SKM-1 treated with dmso at 0.1 percent for 144 hours (cell line): ENCODE results near the gene GIPC2.
"Not testable (repeated sequence)": the region's sequence is repeated elsewhere in the genome, so short reads cannot be mapped to it uniquely, and the experiment has no call there.

Source experiments
- DNase-seq: peaks from one replicate; lab custom pipeline; 2025; ENCODE audit not compliant: unreplicated experiment; lab: John Stamatoyannopoulos, UW

GIPC2 gene

GRCh38 chr1:78093560-78093959 is 47.8 kb downstream of the GIPC2 start:
- DNase-seq = no peak

GRCh38 chr1:78094639-78095038 is 48.9 kb downstream of the GIPC2 start:
- DNase-seq = no peak

GRCh38 chr1:78095593-78095992 is 49.8 kb downstream of the GIPC2 start:
- no peak for DNase-seq

GRCh38 chr1:78096017-78096416 is 50.3 kb downstream of the GIPC2 start:
- DNase-seq = no peak

- no peak for DNase-seq
Measured at GRCh38 chr1:78096976-78097375, 51.2 kb downstream of the GIPC2 start.

GRCh38 chr1:78101051-78101450 is 55.3 kb downstream of the GIPC2 start:
- no peak for DNase-seq

GRCh38 chr1:78101514-78101913 is 55.7 kb downstream of the GIPC2 start:
- no peak for DNase-seq

- DNase-seq = no peak
Measured at GRCh38 chr1:78102082-78102481, 56.3 kb downstream of the GIPC2 start.

GRCh38 chr1:78102916-78103315 is 57.1 kb downstream of the GIPC2 start:
- no peak for DNase-seq

GRCh38 chr1:78104322-78104721 is 58.6 kb downstream of the GIPC2 start:
- no peak for DNase-seq

GRCh38 chr1:78109659-78110058 is 63.9 kb downstream of the GIPC2 start:
- not testable (repeated sequence) for DNase-seq

GRCh38 chr1:78113156-78113916 is 67.6 kb downstream of the GIPC2 start:
- no peak for DNase-seq

GRCh38 chr1:78114034-78114956 is 68.5 kb downstream of the GIPC2 start:
- peak; percentile 72 for DNase-seq

- not testable (repeated sequence) for DNase-seq
Measured at GRCh38 chr1:78120485-78120884, 74.7 kb downstream of the GIPC2 start.

- no peak for DNase-seq
Measured at GRCh38 chr1:78121710-78122109, 75.9 kb downstream of the GIPC2 start.

- DNase-seq = no peak
Measured at GRCh38 chr1:78122389-78122788, 76.6 kb downstream of the GIPC2 start.

GRCh38 chr1:78126506-78126905 is 80.7 kb downstream of the GIPC2 start:
- no peak for DNase-seq

GRCh38 chr1:78132174-78132947 is 86.6 kb downstream of the GIPC2 start:
- DNase-seq = no peak

- no peak for DNase-seq
Measured at GRCh38 chr1:78132948-78133322, 87.2 kb downstream of the GIPC2 start.

GRCh38 chr1:78136680-78137079 is 90.9 kb downstream of the GIPC2 start:
- DNase-seq = no peak

GRCh38 chr1:78141531-78142231 is 95.9 kb downstream of the GIPC2 start:
- no peak for DNase-seq
